Measurements from ENCODE around the gene VGLL4.
"Not testable (repeated sequence)": the region's sequence is repeated elsewhere in the genome, so short reads cannot be mapped to it uniquely, and the experiment has no call there.

VGLL4 gene

DNA sequence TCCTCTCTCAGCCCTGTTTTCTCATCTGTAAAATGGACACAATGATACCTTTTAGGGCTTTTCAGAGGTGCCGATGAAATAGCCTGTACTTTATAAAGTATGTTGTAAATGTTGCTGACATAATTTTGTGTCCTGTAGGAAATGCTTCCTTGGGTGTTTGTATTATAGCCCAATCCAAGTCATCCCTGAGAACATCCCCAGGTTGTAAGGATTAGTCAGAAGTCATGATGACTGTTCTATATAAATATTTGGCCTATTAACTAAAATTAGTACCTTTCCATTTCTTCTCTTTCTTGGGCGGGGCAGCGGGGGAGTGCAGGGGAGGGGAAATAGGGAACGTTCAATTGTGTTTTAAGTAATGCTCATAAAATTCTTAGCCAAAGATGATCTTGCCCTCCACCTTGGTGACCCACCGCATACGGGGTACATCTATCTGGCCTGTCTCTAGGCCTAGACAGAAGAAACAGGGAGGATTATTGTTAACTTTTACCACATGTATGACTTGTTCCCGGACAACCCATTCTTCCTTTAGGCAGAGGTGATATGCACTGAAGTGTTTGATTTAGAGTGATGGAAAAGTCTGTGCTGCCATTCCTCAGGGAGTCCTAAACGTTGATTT lies 120.7 kb downstream of the VGLL4 start:
- H3K4me3 ChIP-seq (ENCODE audit: low read depth, low read length), result no peak overlapping the region
- no peak for DNase-seq (ENCODE audit: low read depth)

DNA sequence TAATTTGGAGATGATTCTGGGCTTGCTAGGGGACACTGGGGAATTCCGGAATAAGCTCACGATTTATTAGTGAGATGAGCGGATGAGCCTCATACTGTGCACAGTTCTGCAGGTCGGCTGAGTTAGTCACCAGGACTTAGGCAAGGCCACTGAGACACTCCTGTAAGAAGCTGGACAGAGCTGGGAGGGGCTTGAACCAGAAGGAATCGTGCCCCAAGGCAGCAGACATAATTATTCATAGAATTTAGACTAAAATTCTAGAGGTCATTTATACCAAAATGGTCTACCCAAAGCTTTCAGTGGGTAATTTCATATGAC lies 121.4 kb downstream of the VGLL4 start:
- no peak overlapping the region for H3K4me3 ChIP-seq (ENCODE audit: low read depth, low read length)
- no peak for DNase-seq (ENCODE audit: low read depth)

DNA sequence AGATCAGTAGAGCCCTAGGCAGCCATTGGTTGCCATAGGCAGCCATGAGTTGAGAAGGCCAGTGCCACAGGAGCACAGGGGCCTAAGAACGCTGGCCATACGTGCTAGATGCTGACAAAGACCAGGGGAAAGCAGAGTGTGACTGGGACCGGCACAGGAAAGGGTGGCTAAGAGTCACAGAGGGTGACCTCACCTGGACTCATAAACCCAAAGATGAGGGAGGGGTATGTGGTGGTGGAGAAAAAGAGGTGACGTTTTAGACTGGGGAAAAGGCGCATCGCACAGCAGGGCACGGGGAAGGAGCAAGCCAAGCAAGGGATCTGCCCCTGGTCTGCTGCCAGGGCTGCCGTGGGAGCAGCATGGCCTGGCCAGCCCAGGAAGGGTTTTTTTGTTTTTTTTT lies 122.5 kb downstream of the VGLL4 start:
- no peak overlapping the region for H3K4me3 ChIP-seq (ENCODE audit: low read depth, low read length)
- DNase-seq (ENCODE audit: low read depth), result no peak

DNA sequence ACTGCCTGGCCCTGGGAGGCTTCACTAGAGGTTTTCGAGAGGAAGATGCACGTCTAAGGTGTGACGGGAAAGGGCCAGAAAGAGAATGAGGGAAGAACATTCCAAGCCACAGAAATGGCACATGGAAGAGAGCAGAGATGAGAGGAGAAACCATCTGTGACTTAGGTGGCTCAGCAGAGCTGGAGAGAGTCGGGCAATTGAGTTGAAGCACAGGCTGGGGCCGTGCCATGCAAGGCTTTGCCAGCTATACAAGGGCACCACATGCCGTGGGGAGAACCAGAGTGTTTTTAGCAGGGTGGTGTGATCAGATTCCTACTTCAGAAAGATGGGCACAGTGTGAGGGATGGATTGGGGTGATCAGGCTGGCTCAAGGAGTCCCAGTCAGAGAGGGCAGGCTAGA lies 126.1 kb downstream of the VGLL4 start:
- no peak overlapping the region for H3K4me3 ChIP-seq (ENCODE audit: low read depth, low read length)
- DNase-seq (ENCODE audit: low read depth), result no peak

DNA sequence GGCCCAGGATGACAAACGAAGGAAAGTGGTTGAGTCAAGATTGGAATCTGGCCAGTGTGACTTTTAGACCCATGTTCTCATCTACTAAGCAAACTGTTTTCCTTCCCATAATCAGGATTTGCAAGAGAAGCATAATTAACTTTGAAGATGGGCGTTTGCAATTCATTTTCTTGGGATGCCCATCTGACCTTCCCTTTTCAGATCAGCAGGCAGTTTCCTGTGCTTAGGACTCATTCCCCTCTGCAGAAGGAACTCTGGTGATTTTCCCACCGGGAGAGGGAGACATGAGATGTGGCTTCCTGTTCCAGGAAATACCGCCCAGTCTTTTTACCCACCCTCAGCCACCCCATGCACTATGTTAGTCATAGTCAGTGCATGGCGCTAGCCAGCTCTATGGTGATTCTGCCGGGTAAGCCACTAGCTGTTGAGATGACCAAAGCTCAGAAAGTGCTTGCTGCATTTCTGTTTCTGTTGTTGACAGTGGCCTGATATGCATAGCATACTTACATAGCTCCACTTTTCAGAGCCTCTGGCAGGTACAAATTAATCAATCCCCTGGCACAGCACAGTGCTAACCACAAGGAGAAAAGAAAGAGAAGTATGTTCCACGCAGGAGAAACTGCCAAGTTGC lies 129.4 kb downstream of the VGLL4 start:
- DNase-seq (ENCODE audit: low read depth), result peak; percentile 65
- no peak overlapping the region for H3K4me3 ChIP-seq (ENCODE audit: low read depth, low read length)

DNA sequence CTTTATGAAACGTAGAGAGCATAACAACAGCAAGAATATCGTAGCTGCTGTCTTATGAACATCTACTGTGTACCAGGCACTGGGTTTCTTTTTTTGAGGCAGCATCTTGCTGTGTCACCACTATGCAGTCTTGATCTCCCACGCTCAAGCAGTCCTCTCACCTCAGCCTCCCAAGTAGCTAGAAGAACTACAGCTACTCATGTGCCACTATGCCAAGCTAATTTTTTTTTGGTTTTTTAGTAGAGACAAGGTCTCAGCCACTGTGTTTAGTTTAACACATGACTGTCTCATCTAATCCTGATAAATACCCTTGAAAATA lies 129.9 kb downstream of the VGLL4 start:
- no peak for DNase-seq (ENCODE audit: low read depth)
- no peak overlapping the region for H3K4me3 ChIP-seq (ENCODE audit: low read depth, low read length)

DNA sequence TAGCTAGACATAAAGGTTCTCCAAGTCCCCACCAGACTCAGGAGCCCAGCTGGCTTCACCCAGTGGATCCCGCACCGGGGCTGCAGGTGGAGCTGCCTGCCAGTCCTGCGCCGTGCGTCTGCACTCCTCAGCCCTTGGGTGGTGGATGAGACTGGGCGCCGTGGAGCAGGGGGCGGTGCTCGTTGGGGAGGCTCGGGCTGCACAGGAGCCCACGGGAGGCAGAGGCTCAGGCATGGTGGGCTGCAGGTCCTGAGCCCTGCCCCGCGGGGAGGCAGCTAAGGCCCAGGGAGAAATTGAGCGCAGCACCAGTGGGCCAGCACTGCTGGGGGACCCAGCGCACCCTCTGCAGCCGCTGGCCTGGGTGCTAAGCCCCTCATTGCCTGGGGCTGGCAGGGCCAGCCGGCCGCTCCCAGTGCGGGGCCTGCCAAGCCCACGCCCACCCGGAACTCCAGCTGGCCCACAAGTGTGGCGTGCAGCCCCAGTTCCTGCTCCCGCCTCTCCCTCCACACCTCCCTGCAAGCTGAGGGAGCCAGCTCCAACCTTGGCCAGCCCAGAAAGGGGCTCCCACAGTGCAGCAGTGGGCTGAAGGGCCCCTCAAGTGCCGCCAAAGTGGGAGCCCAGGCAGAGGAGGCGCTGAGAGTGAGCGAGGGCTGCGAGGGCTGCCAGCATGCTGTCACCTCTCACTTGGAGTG lies 130.4 kb downstream of the VGLL4 start:
- H3K4me3 ChIP-seq (ENCODE audit: low read depth, low read length); DNase-seq (ENCODE audit: low read depth): not testable (repeated sequence)

DNA sequence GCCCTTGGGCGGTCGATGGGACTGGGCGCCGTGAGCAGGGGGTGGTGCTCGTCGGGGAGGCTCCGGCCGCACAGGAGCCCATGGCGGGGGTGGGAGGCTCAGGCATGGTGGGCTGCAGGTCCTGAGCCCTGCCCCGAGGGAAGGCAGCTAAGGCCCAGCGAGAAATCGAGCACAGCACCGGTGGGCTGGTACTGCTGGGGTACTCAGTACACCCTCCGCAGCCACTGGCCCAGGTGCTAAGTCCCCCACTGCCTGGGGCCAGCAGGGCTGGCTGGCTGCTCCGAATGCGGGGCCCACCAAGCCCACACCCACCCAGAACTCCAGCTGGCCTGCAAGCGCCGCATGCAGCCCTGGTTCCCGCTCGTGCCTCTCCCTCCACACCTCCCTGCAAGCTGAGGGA lies 132.1 kb downstream of the VGLL4 start:
- DNase-seq (ENCODE audit: low read depth); H3K4me3 ChIP-seq (ENCODE audit: low read depth, low read length): not testable (repeated sequence)

DNA sequence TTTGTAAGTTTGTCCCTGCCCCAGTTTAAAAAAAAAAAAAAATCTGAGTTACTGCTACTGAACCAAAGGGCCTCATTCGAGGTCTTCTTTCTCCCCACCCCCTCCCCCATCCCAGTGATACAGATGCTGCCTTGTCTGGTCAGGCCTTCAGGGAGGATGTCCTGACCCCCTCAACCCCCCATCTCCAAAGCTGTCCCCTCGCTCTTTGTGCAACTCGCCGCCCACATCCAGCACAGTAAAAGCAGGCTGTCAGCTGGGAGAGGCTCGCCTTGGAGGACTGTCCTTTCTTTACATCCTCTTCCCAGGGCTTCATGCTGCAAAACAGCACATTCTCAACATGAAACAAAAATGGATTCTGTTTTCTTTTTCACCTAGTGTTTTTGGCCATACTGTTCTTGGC lies 133.4 kb downstream of the VGLL4 start:
- H3K4me3 ChIP-seq (ENCODE audit: low read depth, low read length), result no peak overlapping the region
- DNase-seq (ENCODE audit: low read depth), result no peak

DNA sequence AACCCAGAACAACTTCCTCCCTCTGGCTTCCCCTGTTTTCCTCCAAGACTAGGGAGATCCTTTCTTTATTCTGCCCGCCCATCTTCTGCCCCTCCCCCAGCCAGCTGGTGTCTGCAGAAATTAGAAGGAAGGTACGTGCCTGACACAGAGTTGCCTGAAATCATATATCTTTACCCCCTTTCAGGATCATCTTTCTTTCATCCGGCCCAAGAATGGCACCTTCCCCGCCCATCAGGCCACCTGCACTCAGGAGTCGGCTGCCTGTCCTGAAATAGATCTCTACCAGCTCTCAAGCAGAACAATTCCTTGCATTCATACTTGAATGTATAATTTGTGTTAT lies 133.7 kb downstream of the VGLL4 start:
- DNase-seq (ENCODE audit: low read depth), result no peak
- no peak overlapping the region for H3K4me3 ChIP-seq (ENCODE audit: low read depth, low read length)

DNA sequence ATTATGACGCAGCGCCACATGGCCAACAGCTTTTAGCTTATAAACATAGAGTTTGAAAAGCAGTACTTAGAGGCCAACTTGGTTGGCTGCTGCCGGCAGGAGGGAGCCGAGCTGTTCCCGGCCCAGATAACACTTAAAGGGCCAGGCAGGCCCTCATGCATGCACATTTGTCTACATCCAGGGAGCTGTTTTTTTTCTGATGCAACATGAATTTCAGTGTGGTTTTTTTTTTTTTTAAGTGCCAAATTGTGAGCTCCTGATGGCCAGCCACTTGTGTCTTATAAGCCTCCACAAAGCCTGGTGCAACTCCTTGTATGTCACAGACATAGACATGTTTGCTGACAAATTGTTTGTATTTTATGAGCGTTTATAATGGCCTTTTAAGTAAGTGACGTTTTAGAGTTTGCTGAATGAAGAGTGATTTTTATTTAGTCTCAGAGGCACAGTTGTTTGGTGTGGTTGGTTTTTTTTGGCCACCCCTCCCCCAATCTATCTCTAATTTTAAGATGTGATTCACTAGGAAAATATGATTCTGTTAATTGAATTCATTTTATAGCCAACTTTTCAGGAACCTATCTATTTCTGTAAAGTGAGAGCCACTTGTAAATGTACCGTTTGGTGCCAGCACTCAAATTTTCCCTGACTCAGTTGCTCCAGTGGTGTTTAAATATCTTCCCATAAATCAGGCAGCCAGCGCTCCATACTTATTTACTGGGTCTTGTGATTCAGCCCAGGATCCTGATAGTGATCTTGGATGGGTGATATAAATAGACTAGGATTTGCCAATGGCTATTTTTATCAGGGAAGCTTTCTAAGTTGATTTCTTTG lies 134.3 kb downstream of the VGLL4 start:
- peak; percentile 75 for DNase-seq (ENCODE audit: low read depth)
- no peak overlapping the region for H3K4me3 ChIP-seq (ENCODE audit: low read depth, low read length)

DNA sequence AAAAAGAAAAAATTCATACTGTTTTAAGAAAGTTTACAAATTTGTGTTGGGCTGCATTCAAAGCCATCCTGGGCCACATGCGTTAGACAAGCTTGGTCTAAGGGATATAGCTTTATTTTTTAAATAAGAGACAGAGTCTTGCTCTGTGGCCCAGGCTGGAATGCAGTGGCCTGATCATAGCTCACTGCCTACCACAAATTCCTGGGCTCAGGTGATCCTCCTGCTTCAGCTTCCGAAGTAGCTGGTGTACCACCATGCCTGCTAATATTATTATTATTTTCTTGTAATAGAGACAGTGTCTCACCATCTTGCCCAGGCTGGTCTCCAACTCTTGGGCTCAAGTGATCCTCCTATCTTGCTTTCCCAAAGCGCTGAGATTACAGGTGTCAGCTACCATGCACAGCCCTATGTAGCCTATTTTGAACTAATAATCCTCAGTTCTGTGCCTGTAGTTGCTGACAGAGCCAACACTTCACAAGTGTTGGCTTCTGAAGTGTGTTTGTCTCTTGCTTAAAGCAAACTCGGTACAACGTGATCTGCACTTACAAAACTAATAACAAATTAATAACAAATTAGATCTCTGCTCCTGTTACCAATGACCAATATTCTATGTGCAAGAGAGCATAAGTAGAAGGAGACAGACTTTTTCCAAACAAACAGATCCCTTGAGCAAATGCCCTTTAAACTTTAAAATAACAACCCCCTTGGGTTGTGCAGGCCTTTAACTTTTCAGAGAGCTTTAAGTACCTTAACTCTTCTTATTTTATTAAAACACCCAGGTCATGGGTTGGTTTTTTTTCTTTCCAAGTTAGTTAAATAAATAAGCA lies 135.2 kb downstream of the VGLL4 start:
- DNase-seq (ENCODE audit: low read depth), result no peak
- H3K4me3 ChIP-seq (ENCODE audit: low read depth, low read length), result no peak overlapping the region

DNA sequence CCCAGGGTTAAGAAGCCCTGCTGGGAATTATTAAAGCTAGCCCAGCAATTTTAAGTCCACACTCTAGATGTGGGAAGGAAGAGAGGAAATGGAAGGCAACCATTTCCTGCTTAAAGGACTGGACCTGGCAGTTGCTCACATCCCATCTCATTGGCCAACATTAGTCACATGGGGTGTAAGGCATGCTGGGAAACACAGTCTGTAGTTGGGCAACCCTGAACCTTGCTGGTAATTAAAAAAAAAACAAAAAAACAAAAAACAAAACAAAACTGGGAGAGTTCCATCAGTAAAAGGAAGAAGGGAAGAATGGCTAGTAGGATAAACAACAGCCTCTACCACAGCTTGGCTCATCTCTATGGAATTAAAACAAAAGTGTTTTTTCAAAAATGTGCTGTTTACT lies 136.0 kb downstream of the VGLL4 start:
- no peak for DNase-seq (ENCODE audit: low read depth)
- H3K4me3 ChIP-seq (ENCODE audit: low read depth, low read length), result no peak overlapping the region

Measured in skeletal muscle cell (primary cell).